ENCODE data around the gene REC8. TPM values are rescaled to one million over a fixed set of nuclear protein-coding genes. Genes with fewer than 3 reads are reported as not detected.

REC8 gene
- total RNA-seq, 1 donor from 2014 or later = 34.6 TPM

DNA sequence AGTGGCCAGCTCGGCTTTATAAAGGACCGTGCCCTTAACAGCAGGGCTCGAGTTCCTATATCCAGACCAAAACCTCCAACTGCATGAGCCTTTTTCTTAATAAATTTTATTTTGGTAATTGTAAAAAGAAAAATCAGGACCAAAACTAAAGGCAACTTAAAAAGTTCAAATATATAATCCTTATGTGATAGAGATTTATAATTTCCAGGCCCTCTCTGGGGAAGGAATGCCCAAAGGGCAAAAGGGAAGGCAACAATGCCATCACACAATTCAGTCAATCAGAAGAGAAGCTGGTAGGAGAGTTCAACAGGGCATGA lies 17.1 kb downstream of the REC8 start:
- no peak overlapping the region for H3K9ac ChIP-seq
- H4K20me1 ChIP-seq (ENCODE audit: low read depth) = peaks cover 12% of the 10 kb centered on the region
- H3K4me1 ChIP-seq = peaks cover 6% of the 10 kb centered on the region
- no peaks in the 10 kb centered on the region for H3K9me3 Mint-ChIP-seq
- H3K36me3 ChIP-seq = no peaks in the 10 kb centered on the region
- H3K27me3 Mint-ChIP-seq (ENCODE audit: insufficient read depth, low read depth) = peaks cover 2% of the 10 kb centered on the region
- peaks cover 19% of the 10 kb centered on the region for H3F3A ChIP-seq (ENCODE audit: low read depth)
- peaks cover 23% of the 10 kb centered on the region for H3K36me3 Mint-ChIP-seq
- peaks cover 20% of the 10 kb centered on the region for H3K4me1 Mint-ChIP-seq
- H3K27me3 ChIP-seq = no peaks in the 10 kb centered on the region
- no peaks in the 10 kb centered on the region for H3K9me3 ChIP-seq (ENCODE audit: low read depth)
- H3K79me2 ChIP-seq (ENCODE audit: low read depth) = peaks cover 15% of the 10 kb centered on the region
- DNase-seq (ENCODE audit: low spot score) = no peak
- peak overlapping the region; percentile 76 for H3K27ac Mint-ChIP-seq
- no peak overlapping the region for H3K27ac ChIP-seq
- TF ChIP-seq, protein P1, sequence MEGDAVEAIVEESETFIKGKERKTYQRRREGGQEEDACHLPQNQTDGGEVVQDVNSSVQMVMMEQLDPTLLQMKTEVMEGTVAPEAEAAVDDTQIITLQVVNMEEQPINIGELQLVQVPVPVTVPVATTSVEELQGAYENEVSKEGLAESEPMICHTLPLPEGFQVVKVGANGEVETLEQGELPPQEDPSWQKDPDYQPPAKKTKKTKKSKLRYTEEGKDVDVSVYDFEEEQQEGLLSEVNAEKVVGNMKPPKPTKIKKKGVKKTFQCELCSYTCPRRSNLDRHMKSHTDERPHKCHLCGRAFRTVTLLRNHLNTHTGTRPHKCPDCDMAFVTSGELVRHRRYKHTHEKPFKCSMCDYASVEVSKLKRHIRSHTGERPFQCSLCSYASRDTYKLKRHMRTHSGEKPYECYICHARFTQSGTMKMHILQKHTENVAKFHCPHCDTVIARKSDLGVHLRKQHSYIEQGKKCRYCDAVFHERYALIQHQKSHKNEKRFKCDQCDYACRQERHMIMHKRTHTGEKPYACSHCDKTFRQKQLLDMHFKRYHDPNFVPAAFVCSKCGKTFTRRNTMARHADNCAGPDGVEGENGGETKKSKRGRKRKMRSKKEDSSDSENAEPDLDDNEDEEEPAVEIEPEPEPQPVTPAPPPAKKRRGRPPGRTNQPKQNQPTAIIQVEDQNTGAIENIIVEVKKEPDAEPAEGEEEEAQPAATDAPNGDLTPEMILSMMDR (IDR thresholded peaks at IDR 0.05) = no peak
- TF ChIP-seq EZH2phosphoT487 (IDR thresholded peaks at IDR 0.05) (no peak), EZH2 (IDR thresholded peaks at IDR 0.05) (no peak)
- peak overlapping the region; percentile 4 for H2AFZ ChIP-seq (replicated peaks)
- peak overlapping the region; percentile 65 for H3K4me3 ChIP-seq
- peak overlapping the region; percentile 87 for H3K4me2 ChIP-seq
- peak overlapping the region; percentile 88 for H3K4me3 Mint-ChIP-seq

DNA sequence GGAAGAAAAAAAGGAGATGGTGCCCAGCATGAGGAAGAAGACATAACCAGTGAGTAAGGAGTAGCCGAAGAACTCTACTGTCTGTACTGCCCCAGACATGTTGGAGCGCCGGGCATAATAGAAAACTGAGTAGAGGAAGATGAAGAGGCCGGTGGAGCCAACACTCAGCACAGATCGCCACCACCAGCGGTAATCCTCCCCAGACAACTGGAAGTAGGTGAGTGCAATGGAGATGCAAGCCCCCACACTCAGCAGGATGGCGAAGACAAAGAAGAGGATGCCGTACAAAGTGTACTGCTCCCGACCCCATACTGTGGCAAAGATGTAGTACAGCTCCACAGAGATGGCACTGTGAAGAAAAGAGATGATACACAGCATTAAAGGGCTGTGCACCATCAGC lies 17.6 kb downstream of the REC8 start:
- Mint-ChIP-seq H3K27ac (peak overlapping the region; percentile 76), H3K9me3 (no peaks in the 10 kb centered on the region), H3K4me3 (peak overlapping the region; percentile 88), H3K4me1 (peaks cover 25% of the 10 kb centered on the region), H3K36me3 (peaks cover 23% of the 10 kb centered on the region), H3K27me3 (ENCODE audit: insufficient read depth, low read depth) (peaks cover 2% of the 10 kb centered on the region)
- H3K9me3 ChIP-seq (ENCODE audit: low read depth) = no peaks in the 10 kb centered on the region
- H2AFZ ChIP-seq (replicated peaks) = peak overlapping the region; percentile 4
- H3K4me3 ChIP-seq = peak overlapping the region; percentile 65
- DNase-seq (ENCODE audit: low spot score) = no peak
- H4K20me1 ChIP-seq (ENCODE audit: low read depth) = peaks cover 12% of the 10 kb centered on the region
- no peaks in the 10 kb centered on the region for H3K27me3 ChIP-seq
- peak overlapping the region; percentile 87 for H3K4me2 ChIP-seq
- H3K9ac ChIP-seq = no peak overlapping the region
- H3K36me3 ChIP-seq = no peaks in the 10 kb centered on the region
- peaks cover 17% of the 10 kb centered on the region for H3K79me2 ChIP-seq (ENCODE audit: low read depth)
- H3K27ac ChIP-seq = no peak overlapping the region
- H3F3A ChIP-seq (ENCODE audit: low read depth) = peaks cover 21% of the 10 kb centered on the region
- TF ChIP-seq EZH2 (IDR thresholded peaks at IDR 0.05) (no peak), EZH2phosphoT487 (IDR thresholded peaks at IDR 0.05) (no peak)
- TF ChIP-seq, protein P1 (IDR thresholded peaks at IDR 0.05) = no peak
- peaks cover 6% of the 10 kb centered on the region for H3K4me1 ChIP-seq

DNA sequence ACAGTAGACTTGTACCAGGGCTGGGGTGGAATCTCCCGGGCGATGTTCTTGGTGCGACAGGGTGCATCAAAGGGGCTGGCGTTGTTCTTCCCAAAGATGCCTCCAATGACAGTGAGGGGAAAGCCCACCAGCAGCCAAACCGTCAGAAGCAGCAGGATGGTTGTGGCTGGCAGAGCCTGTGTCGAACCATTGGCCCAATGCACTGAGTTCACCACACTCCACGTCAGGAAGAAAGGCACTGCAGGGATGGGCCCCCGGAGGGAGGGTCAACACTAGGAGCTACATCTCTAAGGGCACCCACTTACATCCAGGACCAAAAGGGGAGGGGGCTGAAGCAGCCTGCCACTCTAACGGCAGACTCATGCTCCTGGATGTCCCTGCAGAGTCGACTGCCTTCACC lies 18.5 kb downstream of the REC8 start:
- no peak overlapping the region for H3K9ac ChIP-seq
- no peak overlapping the region for H3K27ac ChIP-seq
- Mint-ChIP-seq H3K4me3 (no peak overlapping the region), H3K4me1 (peaks cover 30% of the 10 kb centered on the region), H3K36me3 (peaks cover 19% of the 10 kb centered on the region), H3K9me3 (no peaks in the 10 kb centered on the region), H3K27ac (no peak overlapping the region), H3K27me3 (ENCODE audit: insufficient read depth, low read depth) (peaks cover 3% of the 10 kb centered on the region)
- no peak overlapping the region for H3K4me3 ChIP-seq
- TF ChIP-seq EZH2 (IDR thresholded peaks at IDR 0.05) (no peak), EZH2phosphoT487 (IDR thresholded peaks at IDR 0.05) (no peak)
- TF ChIP-seq, protein P1 (IDR thresholded peaks at IDR 0.05) = no peak
- no peaks in the 10 kb centered on the region for H3K27me3 ChIP-seq
- no peaks in the 10 kb centered on the region for H3K9me3 ChIP-seq (ENCODE audit: low read depth)
- no peak for DNase-seq (ENCODE audit: low spot score)
- H3K36me3 ChIP-seq = no peaks in the 10 kb centered on the region
- H3K4me2 ChIP-seq = no peak overlapping the region
- no peak overlapping the region for H2AFZ ChIP-seq (replicated peaks)
- H4K20me1 ChIP-seq (ENCODE audit: low read depth) = peaks cover 12% of the 10 kb centered on the region
- H3F3A ChIP-seq (ENCODE audit: low read depth) = peaks cover 31% of the 10 kb centered on the region
- peaks cover 6% of the 10 kb centered on the region for H3K4me1 ChIP-seq
- peaks cover 23% of the 10 kb centered on the region for H3K79me2 ChIP-seq (ENCODE audit: low read depth)

Measured in neural progenitor cell (in vitro differentiated cells).